K562 (cell line): ENCODE measurements around the gene TIAM1. TPM values are rescaled to one million over a fixed set of nuclear protein-coding genes. Genes with fewer than 3 reads are reported as not detected.

Experiments
- CBX1 ChIP-seq: sonication (generic); IDR thresholded peaks from 2 replicates; pipeline ENCODE4 v1.6.1; 2016; ENCODE audit warnings: antibody characterized with exemption, low read depth, mild to moderate bottlenecking
- CCNT2 ChIP-seq: IDR thresholded peaks from 2 replicates; pipeline ENCODE4 v1.6.1; 2011; ENCODE audit warnings: borderline replicate concordance, low read depth, mild to moderate bottlenecking, moderate library complexity, mixed read lengths, low read length; ENCODE audit not compliant: insufficient read length; ENCODE audit errors: extremely low read depth
- GTF2B ChIP-seq: IDR thresholded peaks from 2 replicates; pipeline ENCODE4 v1.6.1; 2011; ENCODE audit not compliant: insufficient read length; ENCODE audit errors: extremely low read depth
- HDAC3 ChIP-seq: fragments of 450-650 bp; IDR thresholded peaks from 2 replicates; pipeline ENCODE4 v1.6.1; 2018; ENCODE audit warnings: borderline replicate concordance, mild to moderate bottlenecking, moderate library complexity; ENCODE audit not compliant: partially characterized antibody
- KLF16 ChIP-seq: IDR thresholded peaks from 2 replicates; pipeline ENCODE4 v1.6.1; 2016; ENCODE audit warnings: antibody characterized with exemption
- LEF1 ChIP-seq: fragments of 450-650 bp; IDR thresholded peaks from 2 replicates; pipeline ENCODE4 v1.6.1; 2016; ENCODE audit warnings: mild to moderate bottlenecking
- MAFG ChIP-seq: fragments of 450-650 bp; conservative IDR thresholded peaks from 2 replicates; pipeline ENCODE4 v1.6.1; 2016; ENCODE audit warnings: missing genetic modification characterization, missing compliant biosample characterization
- MAZ ChIP-seq, 2 experiments: fragments of 450-650 bp in 1 of 2; sonication (generic) in 1 of 2; formaldehyde crosslinking; IDR thresholded peaks in 1 of 2; conservative IDR thresholded peaks in 1 of 2; 2 replicates each; pipeline versions ENCODE4 v1.4.0 to v1.5.0; 2020; ENCODE audit warnings: mild to moderate bottlenecking in 1 of 2, missing genetic modification reagents in 1 of 2
- PKNOX1 ChIP-seq: fragments of 450-650 bp; IDR thresholded peaks from 2 replicates; pipeline ENCODE4 v1.6.1; 2016
- RBM22 ChIP-seq: fragments of 200-400 bp; formaldehyde crosslinking; IDR thresholded peaks from 2 replicates; pipeline ENCODE4 v1.6.1; 2018; ENCODE audit warnings: low read length, low read depth; ENCODE audit not compliant: poor library complexity, severe bottlenecking
- RCOR1 ChIP-seq, 2 experiments: IDR thresholded peaks; 2 replicates each; pipeline ENCODE4 v1.6.1; 2012; ENCODE audit warnings: low read depth in 2 of 2, low read length in 2 of 2, borderline replicate concordance in 1 of 2, improper control_type of control experiment in 1 of 2
- TEAD4 ChIP-seq, 2 experiments: sonication (generic) in 1 of 2; formaldehyde crosslinking in 1 of 2; IDR thresholded peaks; 2 replicates each; pipeline versions ENCODE4 v1.6.1 to v1.8.0; 2012 to 2022; ENCODE audit warnings: borderline replicate concordance in 1 of 2, inconsistent platforms in 1 of 2, low read length in 1 of 2, mild to moderate bottlenecking in 1 of 2, missing genetic modification reagents in 1 of 2
- THAP12 ChIP-seq: fragments of 250-450 bp; sonication (Bioruptor Pico); IDR thresholded peaks from 2 replicates; pipeline ENCODE4 v1.9.0; 2021; ENCODE audit warnings: mild to moderate bottlenecking, inconsistent platforms
- ZNF696 ChIP-seq: fragments of 250-450 bp; sonication (Bioruptor Pico); conservative IDR thresholded peaks from 2 replicates; pipeline ENCODE4 v1.4.0; 2020; ENCODE audit warnings: mild to moderate bottlenecking, moderate library complexity
- polyA plus RNA-seq, 8 experiments: library from polyadenylated mRNA; depleted of rRNA in 4 of 8; stranded (reverse) in 5 of 8; unstranded in 3 of 8; fragments of >200 nt; fragmentation: Nextera tagmentation in 2 of 8; fragmentation: Illumina TruSeq in 1 of 8; extraction: Ambion mirVana in 2 of 8; extraction: Trizol in 1 of 8; gene quantifications; 2 replicates each; pipeline versions ENCODE4 v1.2.1 to v1.2.3, GENCODE V29; 2011 to 2014; ENCODE audit warnings: inconsistent platforms in 1 of 8, missing spikeins in 1 of 8
- total RNA-seq, 7 experiments: library from RNA; depleted of rRNA in 6 of 7; stranded (reverse); fragments of >200 nt in 6 of 7; fragmentation: Illumina TruSeq in 2 of 7; extraction: Trizol in 2 of 7; gene quantifications; 2 replicates each; pipeline versions ENCODE4 v1.2.1 to v1.2.3, GENCODE V29; 2011 to 2021; ENCODE audit warnings: low replicate concordance in 1 of 7
- TF ChIP-seq, protein P1 (sequence below): IDR thresholded peaks from 2 replicates; pipeline ENCODE4 v1.6.1; 2014; ENCODE audit warnings: antibody characterized with exemption
- TF ChIP-seq, protein P2 (sequence below): fragments of 450-650 bp; IDR thresholded peaks from 2 replicates; pipeline ENCODE4 v1.7.1; 2018; ENCODE audit warnings: mild to moderate bottlenecking, low read depth; ENCODE audit not compliant: partially characterized antibody
- TF ChIP-seq, protein P3 (sequence below): sonication (generic); formaldehyde crosslinking; IDR thresholded peaks from 2 replicates; pipeline ENCODE4 v1.8.0; 2022; ENCODE audit warnings: mild to moderate bottlenecking, missing genetic modification reagents, borderline replicate concordance

The TIAM1 gene
- total and polyA plus RNA-seq, 9 of the 15 experiments (the other 6 are each of a cell fraction or from before 2014, with no cell fraction given), result 0.11 TPM; not detected in 8

DNA sequence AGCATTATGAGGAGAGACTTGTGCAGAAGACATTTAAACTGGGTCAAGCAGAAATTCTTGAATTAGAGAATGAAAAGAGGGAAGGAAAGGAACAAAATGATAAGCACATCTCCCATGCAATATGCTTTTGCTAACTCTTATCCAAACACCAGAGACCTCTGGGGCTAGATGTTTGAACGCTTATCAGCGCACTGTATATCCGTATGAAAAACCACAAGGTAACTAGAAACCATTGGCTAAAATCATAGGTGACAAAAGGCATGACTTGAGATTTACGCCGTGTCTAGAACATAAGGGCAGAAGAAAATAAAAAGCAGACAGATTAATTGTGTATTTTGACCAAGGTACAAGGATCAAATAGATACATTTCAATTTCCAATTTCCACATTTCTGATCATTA is 38.0 kb upstream of the TIAM1 start (continued):
- TF ChIP-seq LEF1, result no peak
- no peak for TF ChIP-seq RBM22
- TF ChIP-seq MAZ (CRISPR knock-in tag; conservative IDR thresholded peaks at IDR 0.05 in 1 of 2, IDR thresholded peaks at IDR 0.05 in 1 of 2), result no peak
- peak; percentile 81 for TF ChIP-seq KLF16
- no peak for TF ChIP-seq HDAC3
- TF ChIP-seq GTF2B, result no peak
- TF ChIP-seq THAP12 (CRISPR knock-in tag), result no peak
- TF ChIP-seq CBX1, result no peak
- no peak for TF ChIP-seq ZNF696
- TF ChIP-seq TEAD4 (IDR thresholded peaks at IDR 0.05; ENCODE audit: low read length), result peak; percentile 97
- TF ChIP-seq TEAD4 (CRISPR knock-in tag; IDR thresholded peaks at IDR 0.05; ENCODE audit: borderline replicate concordance), result no peak
- no peak for TF ChIP-seq PKNOX1
- TF ChIP-seq, protein P1, sequence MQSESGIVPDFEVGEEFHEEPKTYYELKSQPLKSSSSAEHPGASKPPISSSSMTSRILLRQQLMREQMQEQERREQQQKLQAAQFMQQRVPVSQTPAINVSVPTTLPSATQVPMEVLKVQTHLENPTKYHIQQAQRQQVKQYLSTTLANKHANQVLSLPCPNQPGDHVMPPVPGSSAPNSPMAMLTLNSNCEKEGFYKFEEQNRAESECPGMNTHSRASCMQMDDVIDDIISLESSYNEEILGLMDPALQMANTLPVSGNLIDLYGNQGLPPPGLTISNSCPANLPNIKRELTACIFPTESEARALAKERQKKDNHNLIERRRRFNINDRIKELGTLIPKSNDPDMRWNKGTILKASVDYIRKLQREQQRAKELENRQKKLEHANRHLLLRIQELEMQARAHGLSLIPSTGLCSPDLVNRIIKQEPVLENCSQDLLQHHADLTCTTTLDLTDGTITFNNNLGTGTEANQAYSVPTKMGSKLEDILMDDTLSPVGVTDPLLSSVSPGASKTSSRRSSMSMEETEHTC, result no peak
- TF ChIP-seq CCNT2, result peak; percentile 44
- peak in 1 of 2 experiments; percentile 68; a peak in 1 of 4 replicates for TF ChIP-seq RCOR1 (IDR thresholded peaks at IDR 0.05; ENCODE audit: borderline replicate concordance in 1 of 2, low read depth in 2 of 2, low read length in 2 of 2)
- TF ChIP-seq, protein P2, sequence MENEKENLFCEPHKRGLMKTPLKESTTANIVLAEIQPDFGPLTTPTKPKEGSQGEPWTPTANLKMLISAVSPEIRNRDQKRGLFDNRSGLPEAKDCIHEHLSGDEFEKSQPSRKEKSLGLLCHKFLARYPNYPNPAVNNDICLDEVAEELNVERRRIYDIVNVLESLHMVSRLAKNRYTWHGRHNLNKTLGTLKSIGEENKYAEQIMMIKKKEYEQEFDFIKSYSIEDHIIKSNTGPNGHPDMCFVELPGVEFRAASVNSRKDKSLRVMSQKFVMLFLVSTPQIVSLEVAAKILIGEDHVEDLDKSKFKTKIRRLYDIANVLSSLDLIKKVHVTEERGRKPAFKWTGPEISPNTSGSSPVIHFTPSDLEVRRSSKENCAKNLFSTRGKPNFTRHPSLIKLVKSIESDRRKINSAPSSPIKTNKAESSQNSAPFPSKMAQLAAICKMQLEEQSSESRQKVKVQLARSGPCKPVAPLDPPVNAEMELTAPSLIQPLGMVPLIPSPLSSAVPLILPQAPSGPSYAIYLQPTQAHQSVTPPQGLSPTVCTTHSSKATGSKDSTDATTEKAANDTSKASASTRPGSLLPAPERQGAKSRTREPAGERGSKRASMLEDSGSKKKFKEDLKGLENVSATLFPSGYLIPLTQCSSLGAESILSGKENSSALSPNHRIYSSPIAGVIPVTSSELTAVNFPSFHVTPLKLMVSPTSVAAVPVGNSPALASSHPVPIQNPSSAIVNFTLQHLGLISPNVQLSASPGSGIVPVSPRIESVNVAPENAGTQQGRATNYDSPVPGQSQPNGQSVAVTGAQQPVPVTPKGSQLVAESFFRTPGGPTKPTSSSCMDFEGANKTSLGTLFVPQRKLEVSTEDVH, result no peak
- no peak for TF ChIP-seq MAFG (tag)
- TF ChIP-seq, protein P3, sequence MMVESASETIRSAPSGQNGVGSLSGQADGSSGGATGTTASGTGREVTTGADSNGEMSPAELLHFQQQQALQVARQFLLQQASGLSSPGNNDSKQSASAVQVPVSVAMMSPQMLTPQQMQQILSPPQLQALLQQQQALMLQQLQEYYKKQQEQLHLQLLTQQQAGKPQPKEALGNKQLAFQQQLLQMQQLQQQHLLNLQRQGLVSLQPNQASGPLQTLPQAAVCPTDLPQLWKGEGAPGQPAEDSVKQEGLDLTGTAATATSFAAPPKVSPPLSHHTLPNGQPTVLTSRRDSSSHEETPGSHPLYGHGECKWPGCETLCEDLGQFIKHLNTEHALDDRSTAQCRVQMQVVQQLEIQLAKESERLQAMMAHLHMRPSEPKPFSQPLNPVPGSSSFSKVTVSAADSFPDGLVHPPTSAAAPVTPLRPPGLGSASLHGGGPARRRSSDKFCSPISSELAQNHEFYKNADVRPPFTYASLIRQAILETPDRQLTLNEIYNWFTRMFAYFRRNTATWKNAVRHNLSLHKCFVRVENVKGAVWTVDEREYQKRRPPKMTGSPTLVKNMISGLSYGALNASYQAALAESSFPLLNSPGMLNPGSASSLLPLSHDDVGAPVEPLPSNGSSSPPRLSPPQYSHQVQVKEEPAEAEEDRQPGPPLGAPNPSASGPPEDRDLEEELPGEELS (CRISPR knock-in tag), result no peak
